Activated naive CD4-positive, alpha-beta T cell treated with Interleukin-2 at 50 U/mL for 16 hours (primary cell): Measurements from ENCODE around the gene VPS37D.
A peak's percentile ranks its signal among the peaks of the same experiment; 100 is the strongest.
"Not testable (repeated sequence)": the region's sequence is repeated elsewhere in the genome, so short reads cannot be mapped to it uniquely, and the experiment has no call there.

Experiments
- DNase-seq: peaks from one replicate; pipeline ENCODE4 v3.0.0-alpha.2; 2020

Gene VPS37D

DNA sequence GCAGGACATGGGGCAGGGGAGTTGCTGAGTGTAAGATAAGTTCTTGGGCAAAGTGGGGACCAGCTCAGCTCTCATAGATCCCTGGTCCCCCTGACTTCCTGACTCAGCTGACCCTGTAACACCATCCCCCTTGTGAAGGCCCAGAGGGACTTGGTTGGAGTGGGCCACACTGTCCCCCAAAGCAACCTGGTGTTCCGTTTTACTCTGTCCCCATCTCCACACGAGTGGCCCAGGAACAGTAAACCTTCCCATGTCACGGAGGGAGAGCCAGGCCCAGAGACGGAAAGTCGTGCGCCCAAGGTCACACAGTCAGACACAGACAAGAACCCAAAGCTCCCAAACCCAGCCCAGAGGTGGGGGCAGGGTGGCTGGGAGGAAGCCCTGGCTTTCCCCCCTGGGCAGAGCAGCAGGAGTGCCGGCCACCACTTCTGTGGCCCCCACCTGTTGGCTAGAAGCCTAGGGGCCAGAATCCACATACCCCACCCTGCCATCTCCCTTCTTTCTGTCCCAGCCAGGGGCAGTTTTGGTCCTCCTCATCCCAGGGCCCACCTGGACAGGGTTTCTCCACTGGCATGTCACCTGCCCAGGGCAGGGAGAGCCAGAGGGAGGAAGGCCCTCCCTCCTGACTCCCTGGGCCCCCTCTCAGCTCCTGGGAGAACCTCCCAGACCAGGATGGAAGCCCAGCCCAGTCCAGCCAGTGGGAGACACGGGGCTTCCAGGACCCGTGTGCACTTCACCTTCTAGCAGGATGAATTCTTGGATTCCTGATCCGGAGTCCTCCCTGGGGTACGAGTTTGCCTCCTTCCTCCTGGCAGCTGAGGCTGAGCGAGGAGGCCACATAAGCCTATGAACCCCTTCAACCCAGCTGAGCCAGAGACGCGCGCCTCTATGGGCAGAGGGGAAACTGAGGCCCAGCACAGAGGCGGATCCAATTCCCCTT is 20.6 kb upstream of the VPS37D start:
- DNase-seq = no peak

DNA sequence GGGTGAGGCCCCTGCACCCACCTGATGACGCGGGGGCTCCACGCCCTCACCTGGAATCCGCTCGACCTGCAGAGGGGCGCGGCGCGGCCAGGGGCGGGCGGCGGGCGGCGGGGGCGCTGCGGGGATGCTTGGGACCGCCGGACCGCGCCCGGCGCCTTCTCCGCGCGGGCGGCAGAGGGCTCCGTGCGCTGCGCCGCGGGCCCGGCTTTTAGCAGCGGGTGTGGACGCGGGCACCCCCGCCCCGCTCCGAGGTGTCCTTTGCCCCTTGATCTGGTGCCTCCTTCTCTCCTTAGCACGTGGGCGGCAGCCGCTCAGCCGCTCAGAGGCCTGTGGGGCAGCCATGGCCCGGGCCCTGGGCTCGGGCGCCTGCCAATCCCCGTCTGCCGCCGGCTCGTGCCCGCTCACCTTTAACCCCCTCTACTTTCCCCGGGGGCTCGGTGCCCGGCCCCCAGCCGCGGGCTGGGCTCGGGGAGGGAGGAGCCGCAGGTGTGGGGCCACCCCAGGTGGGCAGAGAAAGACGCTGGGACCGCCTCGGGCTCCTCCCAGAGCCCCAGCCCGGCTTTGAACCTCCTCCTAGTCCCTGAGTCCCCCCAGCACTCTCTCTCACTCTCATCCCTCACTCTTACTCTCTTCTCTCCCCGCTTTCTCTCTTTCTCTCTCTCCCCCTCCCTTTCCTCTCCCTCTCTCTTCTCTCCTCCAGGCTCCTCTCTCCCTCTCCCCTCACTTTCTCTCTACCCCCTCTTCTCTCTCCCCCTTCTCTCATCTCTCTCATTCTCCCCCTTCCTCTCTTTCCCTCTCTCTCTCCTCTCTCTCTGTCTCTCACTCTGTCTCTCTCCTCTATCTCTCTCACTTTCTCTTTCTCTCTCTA is 19.7 kb upstream of the VPS37D start:
- peak; percentile 36 for DNase-seq

DNA sequence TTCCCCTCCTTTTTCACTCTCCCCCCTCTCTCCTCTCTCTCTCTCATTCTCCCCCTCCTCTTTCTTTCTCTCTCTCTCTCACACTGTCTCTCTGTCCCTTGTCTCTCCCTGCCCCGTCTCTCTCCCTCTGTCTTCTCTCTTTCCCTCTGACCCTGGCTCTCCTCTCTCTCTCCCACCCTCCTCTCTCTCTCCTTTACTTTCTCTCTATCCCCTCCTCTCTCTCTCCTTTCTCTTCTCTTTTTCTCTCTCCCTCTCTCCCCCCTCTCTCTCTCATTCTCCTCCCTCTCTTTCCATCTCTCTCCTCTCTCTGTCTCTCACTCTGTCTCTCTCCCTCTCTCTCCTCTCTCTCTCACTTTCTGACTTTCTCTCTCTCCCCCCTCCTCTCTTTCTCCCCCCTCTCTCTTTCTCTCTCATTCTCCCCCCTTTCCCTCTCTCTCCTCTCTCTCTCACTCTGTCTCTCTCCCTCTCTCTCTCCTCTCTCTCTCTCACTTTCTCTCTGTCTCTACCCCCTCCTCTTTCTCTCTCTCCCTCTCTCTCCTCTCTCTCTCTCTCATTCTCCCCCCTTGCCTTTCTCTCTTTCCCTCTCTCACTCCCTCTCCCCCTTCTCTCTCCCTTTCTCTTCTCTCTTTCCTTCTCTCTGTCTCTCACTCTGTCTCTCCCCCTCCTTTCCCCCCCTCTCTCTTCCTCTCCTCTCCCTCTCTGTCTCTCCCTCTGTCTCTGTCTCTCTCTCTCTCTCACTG is 18.9 kb upstream of the VPS37D start:
- no peak for DNase-seq

DNA sequence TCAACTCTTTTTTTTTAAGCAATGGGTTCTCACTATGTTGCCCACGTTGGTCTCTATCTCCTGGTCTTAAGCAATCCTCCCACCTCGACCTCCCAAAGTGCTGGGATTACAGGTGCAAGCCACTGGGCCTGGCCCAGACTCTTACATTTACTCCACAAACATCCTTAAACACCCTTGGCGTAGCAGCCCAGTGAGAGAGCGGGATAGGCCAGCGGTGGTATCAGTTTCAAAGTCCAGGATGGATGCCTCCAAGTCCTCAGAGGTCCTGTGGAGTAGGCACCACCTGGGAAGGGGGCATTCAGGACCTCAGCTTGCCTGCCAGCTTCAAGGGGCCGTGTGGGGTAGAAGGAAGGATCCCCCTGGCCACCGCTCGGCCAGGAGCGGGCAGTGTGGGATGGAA is 18.1 kb upstream of the VPS37D start:
- no peak for DNase-seq

DNA sequence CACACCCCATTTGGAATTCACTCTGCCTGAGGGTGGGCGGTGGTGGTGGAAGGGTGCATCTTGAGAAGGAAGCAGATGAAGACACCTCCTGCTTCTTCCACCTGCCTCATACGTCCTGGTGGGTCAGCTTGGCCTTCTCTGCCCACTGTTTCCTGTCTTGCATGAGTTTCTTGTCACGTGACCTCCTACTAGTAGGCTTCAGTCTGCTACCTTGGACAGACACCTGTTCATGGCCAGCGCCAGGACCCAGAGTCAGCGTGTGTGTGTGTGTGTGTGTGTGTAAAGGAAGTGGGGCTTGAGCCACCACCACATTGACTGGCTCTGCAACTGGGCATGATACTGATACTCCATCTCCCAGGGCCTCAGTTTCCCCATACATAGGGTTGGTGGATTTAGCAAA is 17.1 kb upstream of the VPS37D start:
- DNase-seq = no peak

DNA sequence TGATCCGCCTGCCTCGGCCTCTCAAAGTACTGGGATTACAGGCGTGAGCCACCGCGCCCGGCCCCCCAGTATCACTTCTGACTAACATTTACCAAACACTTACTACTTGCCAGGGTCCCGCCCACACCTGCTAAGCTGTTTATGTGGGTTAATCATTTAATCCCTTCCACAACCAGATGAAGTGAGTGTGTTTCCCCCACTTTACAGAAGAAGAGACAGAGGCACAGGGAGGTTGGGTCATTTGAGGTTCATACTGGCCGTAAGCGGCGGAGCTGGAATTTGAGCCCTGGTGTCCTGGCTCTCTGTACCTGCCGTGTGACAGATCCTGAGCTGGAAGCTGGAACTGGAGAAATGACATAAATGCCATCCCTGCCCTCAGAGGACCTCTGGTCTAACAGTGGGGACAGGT is 15.1 kb upstream of the VPS37D start:
- DNase-seq = no peak

DNA sequence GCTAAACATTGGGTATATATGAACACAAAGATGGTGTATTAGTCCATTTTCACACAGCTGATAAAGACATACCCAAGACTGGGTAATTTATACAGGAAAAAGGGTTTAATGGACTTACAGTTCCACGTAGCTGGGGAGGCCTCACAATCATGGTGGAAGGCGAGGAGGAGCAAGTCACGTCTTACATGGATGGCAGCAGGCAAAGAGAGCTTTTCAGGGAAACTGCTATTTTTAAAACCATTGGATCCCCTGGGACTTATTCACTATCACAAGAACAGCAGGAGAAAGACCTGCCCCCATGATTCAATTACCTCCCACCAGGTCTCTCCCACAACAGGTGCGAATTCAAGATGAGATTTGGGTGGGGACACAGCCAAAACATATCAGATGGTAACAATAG is 12.3 kb upstream of the VPS37D start:
- not testable (repeated sequence) for DNase-seq

DNA sequence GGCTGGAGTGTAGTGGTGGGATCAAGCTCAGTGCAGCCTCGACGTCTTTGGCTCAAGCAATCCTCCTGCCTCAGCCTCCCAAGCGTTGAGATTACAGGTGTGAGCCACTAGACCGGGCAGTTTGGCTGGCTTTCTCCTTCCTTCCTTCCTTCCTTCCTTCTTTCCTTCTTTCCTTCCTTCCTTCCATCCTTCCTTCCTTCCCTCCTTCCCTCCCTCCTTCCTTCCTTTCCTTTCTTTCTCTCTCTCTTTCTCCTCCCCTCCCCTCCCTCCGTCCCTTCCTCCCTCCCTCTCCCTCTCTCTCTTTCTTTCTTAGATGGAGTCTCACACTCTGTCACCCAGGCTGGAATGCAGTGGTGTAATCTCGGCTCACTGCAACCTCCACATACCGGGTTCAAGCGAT is 7.6 kb upstream of the VPS37D start:
- DNase-seq = no peak

DNA sequence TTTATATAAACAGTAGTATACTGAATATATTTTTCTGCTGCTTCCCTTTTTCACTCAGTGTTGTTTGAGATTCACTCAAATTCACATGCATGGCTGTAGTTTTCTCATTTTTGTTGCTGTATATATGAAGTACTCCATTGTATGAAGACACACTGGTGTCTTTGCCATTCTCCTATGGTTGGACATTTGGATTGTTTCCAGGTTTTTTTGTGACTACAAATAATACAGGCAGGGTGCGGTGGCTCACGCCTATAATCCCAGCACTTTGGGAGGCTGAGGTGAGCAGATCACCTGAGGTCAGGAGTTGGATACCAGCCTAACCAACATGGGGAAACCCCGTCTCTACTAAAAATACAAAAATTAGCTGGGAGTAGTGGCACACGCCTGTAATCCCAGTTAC is 7.0 kb upstream of the VPS37D start:
- not testable (repeated sequence) for DNase-seq

DNA sequence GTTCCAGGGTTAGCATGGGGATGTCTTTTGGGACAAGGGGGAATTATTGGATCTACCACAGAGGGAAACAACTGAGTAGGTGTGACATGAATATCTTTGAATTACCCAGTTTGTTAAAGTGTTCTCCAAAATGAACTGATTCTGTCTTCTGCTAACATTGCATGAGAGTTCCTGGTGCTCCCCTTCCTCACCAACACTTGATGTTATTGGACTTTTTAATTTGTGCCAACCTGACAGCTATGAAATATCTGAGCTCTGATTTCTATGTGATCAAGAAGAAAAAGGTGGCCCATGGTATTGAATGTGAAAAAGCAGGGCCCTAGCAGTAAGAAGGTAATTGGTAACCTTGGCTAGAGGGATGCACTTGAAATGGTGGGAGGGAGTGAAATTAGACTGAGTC is 4.6 kb upstream of the VPS37D start:
- DNase-seq = no peak

DNA sequence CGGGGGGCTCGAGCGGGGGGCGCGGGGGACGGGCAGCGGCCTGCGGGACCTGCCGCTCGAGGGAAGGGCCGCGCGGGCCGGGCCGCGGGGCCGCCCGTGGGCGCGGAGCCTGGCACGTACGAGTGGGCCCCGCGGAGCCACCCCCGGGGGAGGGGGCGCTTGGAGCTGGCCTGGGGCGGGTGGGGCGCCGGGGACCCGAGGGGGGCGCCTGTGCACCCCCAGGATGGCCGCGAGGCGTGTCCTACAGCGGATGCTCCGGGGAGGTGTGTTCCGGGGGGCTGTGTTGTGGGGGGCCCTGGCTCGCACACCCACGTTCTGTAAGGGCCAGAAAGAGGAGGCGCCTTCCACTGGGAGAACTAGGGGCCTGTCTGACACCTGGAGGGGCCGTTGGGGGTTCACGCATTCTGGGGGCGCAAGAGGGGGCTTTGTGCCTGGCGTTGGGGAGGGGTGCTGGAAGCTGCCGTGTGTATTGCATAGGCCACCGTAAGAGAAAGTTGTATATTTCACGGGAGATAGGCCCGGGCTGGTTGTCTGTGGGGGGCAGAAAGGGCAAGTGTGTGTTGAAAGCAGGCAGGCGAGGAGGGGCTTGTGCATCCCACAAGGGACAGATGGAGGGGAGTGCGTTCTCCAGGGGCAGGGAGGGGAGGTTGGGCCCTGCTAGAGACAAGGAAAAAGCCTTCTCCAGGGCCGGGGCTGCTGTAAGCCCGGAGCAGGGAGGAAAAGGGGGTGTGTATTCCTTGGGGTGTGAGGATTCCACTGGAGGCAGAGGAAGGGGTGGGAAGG is 663 bp downstream of the VPS37D start:
- no peak for DNase-seq

DNA sequence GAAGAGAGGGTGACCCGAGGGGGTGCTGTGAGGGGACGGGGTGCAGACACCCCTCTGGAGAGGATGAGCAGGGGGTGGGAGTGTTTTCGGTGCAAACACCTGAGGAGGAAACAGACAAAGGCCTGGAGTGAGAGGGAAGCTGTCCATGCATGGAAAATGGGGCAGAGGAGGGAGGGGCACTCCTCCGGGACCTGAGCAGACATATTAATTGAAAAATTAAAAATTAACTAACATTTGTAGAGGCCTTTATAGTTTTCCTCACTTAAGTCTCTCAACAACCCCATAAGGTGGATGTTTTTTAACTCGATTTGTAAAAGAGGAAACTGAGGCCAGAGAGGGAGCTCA is 1.2 kb downstream of the VPS37D start:
- no peak for DNase-seq

DNA sequence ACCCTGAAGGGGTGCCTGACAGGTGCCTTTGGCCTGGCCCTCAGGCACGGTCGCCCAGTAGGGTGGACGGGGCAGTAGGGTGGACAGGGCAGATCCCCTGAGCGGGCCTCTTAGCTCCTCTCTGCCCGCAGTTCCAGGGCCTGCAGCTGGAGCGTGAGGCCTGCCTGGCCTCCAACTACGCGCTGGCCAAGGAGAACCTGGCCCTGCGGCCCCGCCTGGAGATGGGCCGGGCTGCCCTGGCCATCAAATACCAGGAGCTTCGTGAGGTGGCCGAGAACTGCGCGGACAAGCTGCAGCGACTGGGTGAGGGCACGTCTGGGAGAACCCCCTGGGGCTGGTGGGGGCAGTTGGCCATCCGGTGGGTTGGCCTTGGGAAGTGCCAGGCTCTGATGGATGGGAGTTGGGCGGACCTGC is 1.7 kb downstream of the VPS37D start:
- no peak for DNase-seq

DNA sequence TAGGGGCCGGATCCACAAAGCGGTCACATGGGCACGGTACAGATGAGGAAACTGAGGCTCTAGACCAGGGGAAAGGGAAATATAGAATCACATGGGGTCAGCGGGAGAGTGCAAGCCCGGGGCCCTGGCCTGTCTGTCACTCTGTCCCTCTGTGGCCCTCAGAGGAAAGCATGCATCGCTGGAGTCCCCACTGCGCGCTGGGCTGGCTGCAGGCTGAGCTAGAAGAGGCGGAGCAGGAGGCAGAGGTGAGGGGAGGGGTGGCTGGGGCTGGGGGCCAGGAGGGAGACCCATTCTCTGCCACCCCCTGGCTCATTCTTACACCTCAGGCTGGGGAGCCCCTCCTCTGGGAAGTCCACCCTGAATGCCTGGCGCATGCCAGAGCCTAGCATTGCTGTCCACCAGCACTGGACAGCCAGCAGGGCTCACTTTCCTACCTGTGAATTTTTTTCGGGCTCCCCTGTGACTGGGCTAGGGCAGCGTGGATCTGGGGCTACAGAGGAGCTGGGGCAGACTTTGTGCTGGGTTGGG is 2.3 kb downstream of the VPS37D start:
- no peak for DNase-seq

DNA sequence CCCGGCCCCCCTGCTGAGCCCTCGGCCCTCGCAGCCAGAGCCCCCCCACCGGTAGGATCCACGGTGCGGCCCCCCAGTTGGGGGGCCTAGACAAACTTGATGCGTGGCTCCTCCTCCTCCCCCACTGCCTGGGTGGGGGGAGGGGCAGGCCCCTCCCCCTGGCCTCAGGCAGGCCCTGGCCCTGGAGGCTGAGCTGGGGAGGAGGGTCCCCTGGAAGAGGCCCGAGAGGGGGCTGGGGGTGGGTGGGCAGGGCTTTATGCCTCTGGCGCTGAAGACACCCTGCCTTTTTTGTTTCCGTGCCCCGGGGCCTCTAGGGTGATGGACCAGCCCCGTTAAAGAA is 3.7 kb downstream of the VPS37D start:
- no peak for DNase-seq

DNA sequence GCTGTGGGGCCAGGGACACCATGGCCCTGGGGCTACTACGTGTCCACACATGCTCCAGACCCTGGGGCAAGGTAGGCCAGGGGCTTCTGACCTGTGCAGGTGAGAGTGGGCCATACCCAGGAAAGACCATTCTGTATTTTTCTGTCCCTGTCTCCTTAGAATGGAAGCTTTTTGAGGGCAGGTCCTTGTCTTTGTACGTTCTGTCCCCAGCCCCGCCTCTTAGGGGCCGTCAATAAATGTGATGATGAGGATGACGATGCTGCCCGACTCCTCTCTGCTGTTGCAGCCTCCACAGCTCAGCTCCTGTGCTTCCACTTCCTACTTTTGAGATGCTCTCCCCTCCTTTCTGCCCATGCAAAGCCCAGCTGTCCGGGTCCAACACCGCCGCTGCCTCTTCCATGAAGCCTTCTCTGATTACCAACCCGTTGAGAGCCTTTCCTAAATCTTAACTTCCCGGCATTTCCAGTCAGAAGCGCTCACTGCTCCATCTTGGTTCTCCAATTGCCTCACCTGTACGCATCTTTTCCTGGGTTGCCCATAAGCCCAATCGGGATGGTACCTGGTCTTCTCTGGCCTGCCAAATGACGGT is 4.3 kb downstream of the VPS37D start:
- DNase-seq = no peak

DNA sequence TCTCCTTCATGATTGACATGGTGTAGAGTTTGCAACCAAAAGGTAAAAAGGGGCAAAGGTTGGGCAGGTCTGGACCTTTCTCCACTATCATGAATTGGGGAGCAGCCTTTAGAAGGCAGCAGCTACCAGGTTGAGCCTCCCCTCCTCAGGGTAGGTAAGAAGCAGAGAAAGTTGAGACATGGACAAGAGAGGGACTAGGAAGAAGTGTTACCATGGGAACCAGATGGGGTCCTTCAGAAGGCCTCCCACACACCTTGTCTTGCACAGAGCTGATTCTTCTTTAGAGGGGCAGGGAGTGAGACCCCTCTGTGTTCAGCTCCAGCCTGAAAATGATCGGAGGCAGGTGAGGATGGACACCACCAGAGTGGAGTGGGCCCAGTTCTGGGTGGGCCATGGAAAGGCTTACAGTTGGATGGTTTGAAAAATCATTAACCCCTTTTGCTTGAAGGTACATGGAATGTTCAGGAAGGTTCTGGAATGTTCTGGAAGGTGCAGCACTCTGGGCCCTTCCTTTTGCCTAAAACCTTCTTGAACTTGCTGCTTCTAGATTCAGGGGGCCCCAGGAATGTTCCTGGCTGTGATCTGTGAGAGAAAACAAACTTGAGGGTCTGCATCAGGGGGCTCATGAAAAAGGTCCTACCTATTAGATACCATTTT is 7.0 kb downstream of the VPS37D start:
- DNase-seq = no peak

DNA sequence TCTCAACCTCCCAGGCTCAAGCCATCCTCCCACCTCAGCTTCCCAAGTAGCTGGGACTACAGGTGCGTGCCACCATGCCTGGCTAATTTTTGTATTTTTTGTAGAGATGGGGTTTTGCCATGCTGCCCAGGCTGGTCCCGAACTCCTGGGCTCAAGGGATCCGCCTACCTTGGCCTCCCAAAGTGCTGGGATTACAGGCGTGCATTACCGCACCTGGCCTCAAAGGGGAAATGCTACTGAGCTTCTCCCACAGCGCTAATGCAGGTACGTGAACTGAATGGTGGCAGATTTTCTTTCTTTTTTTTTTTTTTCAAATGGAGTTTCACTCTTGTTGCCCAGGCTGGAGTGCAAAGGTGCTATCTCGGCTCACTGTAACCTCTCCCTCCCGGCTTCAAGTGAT is 8.4 kb downstream of the VPS37D start:
- DNase-seq = not testable (repeated sequence)

DNA sequence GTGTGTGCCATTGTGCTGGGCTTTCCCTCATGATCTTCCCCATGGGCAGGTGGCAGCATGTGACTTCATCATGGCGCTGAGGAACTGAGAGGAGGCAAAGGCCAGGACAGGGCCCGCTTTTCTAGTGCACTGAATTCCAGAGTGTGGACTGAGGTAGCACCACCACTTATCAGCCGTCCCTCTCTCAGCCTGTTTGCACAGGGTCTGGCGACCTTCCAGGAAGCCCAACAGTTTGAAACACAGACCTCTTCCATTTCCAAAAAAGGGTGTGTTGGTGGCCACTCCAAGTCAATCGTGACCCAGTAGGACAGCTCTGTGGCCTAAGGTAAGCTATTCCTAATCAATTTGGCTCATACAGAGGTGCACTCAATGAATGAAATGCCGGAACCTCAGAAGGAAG is 11.2 kb downstream of the VPS37D start:
- no peak for DNase-seq

DNA sequence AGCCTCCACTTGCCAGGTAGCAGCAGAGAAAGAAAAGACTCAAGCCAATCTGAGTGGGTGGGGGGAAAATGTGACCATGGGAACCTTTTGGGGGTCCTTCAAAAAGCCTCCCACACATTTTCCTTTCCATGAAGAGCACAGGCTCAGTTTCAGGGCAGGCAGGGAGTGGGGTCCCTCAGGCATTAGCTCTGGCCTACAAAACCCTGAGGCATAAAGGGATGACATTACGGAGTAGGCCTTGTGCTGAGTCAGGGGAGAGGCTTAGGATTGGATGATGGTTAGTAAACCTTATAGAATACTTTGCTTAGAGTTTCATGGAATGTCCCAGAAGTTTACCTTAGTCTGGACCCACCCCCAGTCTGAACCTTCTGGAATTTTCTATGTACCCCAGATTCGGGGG is 12.1 kb downstream of the VPS37D start:
- DNase-seq = no peak

DNA sequence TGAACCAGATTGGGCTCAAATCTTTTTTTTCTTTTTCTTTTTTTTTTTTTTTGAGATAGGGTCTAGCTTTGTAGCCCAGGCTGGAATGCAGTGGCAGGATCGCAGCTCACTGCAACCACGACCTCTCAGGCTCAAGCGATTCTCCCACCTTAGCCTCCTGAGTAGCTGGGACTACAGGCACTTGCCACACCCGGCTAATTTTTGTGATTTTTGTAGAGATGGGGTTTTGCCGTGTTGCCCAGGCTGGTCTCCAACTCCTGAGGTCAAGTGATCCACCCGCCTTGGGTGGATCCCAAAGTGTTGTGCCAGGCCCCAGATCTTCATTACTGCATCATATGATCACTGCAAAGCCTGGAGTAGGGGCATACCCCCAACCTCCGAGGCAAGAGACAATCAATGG is 12.9 kb downstream of the VPS37D start:
- DNase-seq = no peak
